Retinal pigment epithelial cell (primary cell): ENCODE data around the gene KLRB1.
"Not testable (repeated sequence)": the region's sequence is repeated elsewhere in the genome, so short reads cannot be mapped to it uniquely, and the experiment has no call there.

Experiments
- DNase-seq: peaks from one replicate; pipeline ENCODE4 v3.0.0-alpha.2; 2010; ENCODE audit warnings: low read depth
- H3K4me3 ChIP-seq: 2 replicates; pipeline ENCODE4 v1.5.1; 2011; ENCODE audit warnings: mild to moderate bottlenecking, low read length, control low read depth, moderate library complexity

The KLRB1 gene

GRCh38 chr12:9545489-9545888 lies 62.2 kb downstream of the KLRB1 start:
- not testable (repeated sequence) for H3K4me3 ChIP-seq, DNase-seq
